Measurements from ENCODE around the gene GFOD1. TPM values are rescaled to one million over a fixed set of nuclear protein-coding genes. Genes with fewer than 3 reads are reported as not detected.

GFOD1 gene
- total and polyA plus RNA-seq, 2 donors (not counting 1 experiment from before 2014, with no cell fraction given): 10.5 to 25.3 TPM

GRCh38 chr6:13314806-13315205 lies 172.6 kb downstream of the GFOD1 start:
- TF ChIP-seq CTCF (conservative IDR thresholded peaks at IDR 0.05 in 1 of 2, IDR thresholded peaks at IDR 0.05 in 1 of 2; ENCODE audit: low read depth in 1 of 2, low read length in 2 of 2) (no peak), EZH2 (IDR thresholded peaks at IDR 0.05; ENCODE audit: low read length, missing control alignments) (no peak)
- no peaks in the 10 kb centered on the region for H3K4me1 ChIP-seq (ENCODE audit: control insufficient read depth, extremely low read depth, insufficient read depth, low read length)
- H3K9me3 ChIP-seq (ENCODE audit: control insufficient read depth, insufficient read depth, low read depth, low read length): no peaks in the 10 kb centered on the region
- no peak overlapping the region for H3K4me3 ChIP-seq (replicated peaks in 1 of 4; ENCODE audit: control extremely low read depth in 1 of 4, insufficient read depth in 1 of 4, low read depth in 3 of 4, low read length in 4 of 4)
- no peak overlapping the region for H3K9ac ChIP-seq (ENCODE audit: insufficient read depth, low read length)
- H3K4me2 ChIP-seq (ENCODE audit: extremely low read depth, insufficient read depth, low read length): no peak overlapping the region
- H2AFZ ChIP-seq (ENCODE audit: low read length): no peak overlapping the region
- H3K27me3 ChIP-seq (ENCODE audit: control insufficient read depth, insufficient read depth, low read length): no peaks in the 10 kb centered on the region
- H4K20me1 ChIP-seq (ENCODE audit: control insufficient read depth, extremely low read depth, insufficient read depth, low read length): no peaks in the 10 kb centered on the region
- H3K27ac ChIP-seq (ENCODE audit: insufficient read depth, low read length): no peak overlapping the region
- H3K79me2 ChIP-seq (ENCODE audit: control insufficient read depth, insufficient read depth, low read length): no peaks in the 10 kb centered on the region
- H3K36me3 ChIP-seq (ENCODE audit: control insufficient read depth, insufficient read depth, low read length): peaks cover 6% of the 10 kb centered on the region
- DNase-seq (ENCODE audit: low read depth in 2 of 2): no peak

GRCh38 chr6:13311155-13311554 lies 176.2 kb downstream of the GFOD1 start:
- DNase-seq (ENCODE audit: low read depth in 2 of 2): no peak

GRCh38 chr6:13308332-13308731 lies 179.1 kb downstream of the GFOD1 start:
- H3K4me3 ChIP-seq (replicated peaks in 1 of 4; ENCODE audit: control extremely low read depth in 1 of 4, insufficient read depth in 1 of 4, low read depth in 3 of 4, low read length in 4 of 4): no peak overlapping the region
- no peak overlapping the region for H3K9ac ChIP-seq (ENCODE audit: insufficient read depth, low read length)
- no peaks in the 10 kb centered on the region for H3K27me3 ChIP-seq (ENCODE audit: control insufficient read depth, insufficient read depth, low read length)
- no peaks in the 10 kb centered on the region for H3K9me3 ChIP-seq (ENCODE audit: control insufficient read depth, insufficient read depth, low read depth, low read length)
- peaks cover 8% of the 10 kb centered on the region for H3K4me1 ChIP-seq (ENCODE audit: control insufficient read depth, extremely low read depth, insufficient read depth, low read length)
- no peaks in the 10 kb centered on the region for H3K79me2 ChIP-seq (ENCODE audit: control insufficient read depth, insufficient read depth, low read length)
- H3K4me2 ChIP-seq (ENCODE audit: extremely low read depth, insufficient read depth, low read length): no peak overlapping the region
- no peaks in the 10 kb centered on the region for H4K20me1 ChIP-seq (ENCODE audit: control insufficient read depth, extremely low read depth, insufficient read depth, low read length)
- no peak overlapping the region for H2AFZ ChIP-seq (ENCODE audit: low read length)
- DNase-seq (ENCODE audit: low read depth in 2 of 2): no peak
- H3K36me3 ChIP-seq (ENCODE audit: control insufficient read depth, insufficient read depth, low read length): peaks cover 2% of the 10 kb centered on the region
- H3K27ac ChIP-seq (ENCODE audit: insufficient read depth, low read length): no peak overlapping the region
- TF ChIP-seq EZH2 (IDR thresholded peaks at IDR 0.05; ENCODE audit: low read length, missing control alignments): no peak

More at GRCh38 chr6:13311155-13311554, 176.2 kb downstream of the GFOD1 start:
- Histone ChIP-seq H4K20me1 (ENCODE audit: control insufficient read depth, extremely low read depth, insufficient read depth, low read length) (no peaks in the 10 kb centered on the region), H2AFZ (ENCODE audit: low read length) (no peak overlapping the region), H3K9me3 (ENCODE audit: control insufficient read depth, insufficient read depth, low read depth, low read length) (no peaks in the 10 kb centered on the region), H3K4me1 (ENCODE audit: control insufficient read depth, extremely low read depth, insufficient read depth, low read length) (no peaks in the 10 kb centered on the region), H3K36me3 (ENCODE audit: control insufficient read depth, insufficient read depth, low read length) (peaks cover 5% of the 10 kb centered on the region), H3K27me3 (ENCODE audit: control insufficient read depth, insufficient read depth, low read length) (no peaks in the 10 kb centered on the region), H3K4me3 (replicated peaks in 1 of 4; ENCODE audit: control extremely low read depth in 1 of 4, insufficient read depth in 1 of 4, low read depth in 3 of 4, low read length in 4 of 4) (no peak overlapping the region), H3K79me2 (ENCODE audit: control insufficient read depth, insufficient read depth, low read length) (no peaks in the 10 kb centered on the region), H3K4me2 (ENCODE audit: extremely low read depth, insufficient read depth, low read length) (no peak overlapping the region), H3K27ac (ENCODE audit: insufficient read depth, low read length) (no peak overlapping the region), H3K9ac (ENCODE audit: insufficient read depth, low read length) (no peak overlapping the region)
- TF ChIP-seq EZH2 (IDR thresholded peaks at IDR 0.05; ENCODE audit: low read length, missing control alignments): no peak
- TF ChIP-seq CTCF (conservative IDR thresholded peaks at IDR 0.05 in 1 of 2, IDR thresholded peaks at IDR 0.05 in 1 of 2; ENCODE audit: low read depth in 1 of 2, low read length in 2 of 2): no peak

Other genes starting within 250 kb of the GFOD1 start
- gene TBC1D7, start 159.1 kb downstream of the GFOD1 start, total RNA-seq: 12.8 and 19.3 TPM in 2 replicates
- 24.5 and 31.1 TPM in 2 replicates for gene TBC1D7, start 159.1 kb downstream of the GFOD1 start, polyA plus RNA-seq
- gene SIRT5, start 87.0 kb upstream of the GFOD1 start, total RNA-seq: 9.8 and 13.5 TPM in 2 replicates
- 3.6 and 4.4 TPM in 2 replicates for gene SIRT5, start 87.0 kb upstream of the GFOD1 start, polyA plus RNA-seq
- 43.9 and 47.2 TPM in 2 replicates for gene NOL7, start 127.7 kb upstream of the GFOD1 start, total RNA-seq
- 48.0 and 50.7 TPM in 2 replicates for gene NOL7, start 127.7 kb upstream of the GFOD1 start, polyA plus RNA-seq
- 39.8 and 48.7 TPM in 2 replicates for gene RANBP9, start 224.2 kb upstream of the GFOD1 start, total RNA-seq
- gene RANBP9, start 224.2 kb upstream of the GFOD1 start, polyA plus RNA-seq: 46.2 and 46.7 TPM in 2 replicates

All from fibroblast of lung (primary cell).